Fibroblast of mammary gland (primary cell): ENCODE measurements around the gene RNF149.

Experiments
- DNase-seq: peaks from one replicate; pipeline ENCODE4 v3.0.0-alpha.2; 2010; ENCODE audit warnings: low read depth
- H3K4me3 ChIP-seq: 2 replicates; pipeline ENCODE4 v1.5.1; 2011; ENCODE audit warnings: low read depth, mild to moderate bottlenecking, low read length, moderate library complexity; ENCODE audit not compliant: control insufficient read depth
- TF ChIP-seq, protein P1 (sequence below): conservative IDR thresholded peaks from 2 replicates; pipeline ENCODE4 v1.5.1; 2011; ENCODE audit warnings: low read depth, low read length, inconsistent platforms; ENCODE audit not compliant: control insufficient read depth, insufficient read depth

The RNF149 gene

GRCh38 chr2:101305035-101305434, 3.5 kb downstream of the RNF149 start:
- no peak for DNase-seq
- TF ChIP-seq, protein P1, sequence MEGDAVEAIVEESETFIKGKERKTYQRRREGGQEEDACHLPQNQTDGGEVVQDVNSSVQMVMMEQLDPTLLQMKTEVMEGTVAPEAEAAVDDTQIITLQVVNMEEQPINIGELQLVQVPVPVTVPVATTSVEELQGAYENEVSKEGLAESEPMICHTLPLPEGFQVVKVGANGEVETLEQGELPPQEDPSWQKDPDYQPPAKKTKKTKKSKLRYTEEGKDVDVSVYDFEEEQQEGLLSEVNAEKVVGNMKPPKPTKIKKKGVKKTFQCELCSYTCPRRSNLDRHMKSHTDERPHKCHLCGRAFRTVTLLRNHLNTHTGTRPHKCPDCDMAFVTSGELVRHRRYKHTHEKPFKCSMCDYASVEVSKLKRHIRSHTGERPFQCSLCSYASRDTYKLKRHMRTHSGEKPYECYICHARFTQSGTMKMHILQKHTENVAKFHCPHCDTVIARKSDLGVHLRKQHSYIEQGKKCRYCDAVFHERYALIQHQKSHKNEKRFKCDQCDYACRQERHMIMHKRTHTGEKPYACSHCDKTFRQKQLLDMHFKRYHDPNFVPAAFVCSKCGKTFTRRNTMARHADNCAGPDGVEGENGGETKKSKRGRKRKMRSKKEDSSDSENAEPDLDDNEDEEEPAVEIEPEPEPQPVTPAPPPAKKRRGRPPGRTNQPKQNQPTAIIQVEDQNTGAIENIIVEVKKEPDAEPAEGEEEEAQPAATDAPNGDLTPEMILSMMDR: no peak
- H3K4me3 ChIP-seq: no peak overlapping the region

DNA sequence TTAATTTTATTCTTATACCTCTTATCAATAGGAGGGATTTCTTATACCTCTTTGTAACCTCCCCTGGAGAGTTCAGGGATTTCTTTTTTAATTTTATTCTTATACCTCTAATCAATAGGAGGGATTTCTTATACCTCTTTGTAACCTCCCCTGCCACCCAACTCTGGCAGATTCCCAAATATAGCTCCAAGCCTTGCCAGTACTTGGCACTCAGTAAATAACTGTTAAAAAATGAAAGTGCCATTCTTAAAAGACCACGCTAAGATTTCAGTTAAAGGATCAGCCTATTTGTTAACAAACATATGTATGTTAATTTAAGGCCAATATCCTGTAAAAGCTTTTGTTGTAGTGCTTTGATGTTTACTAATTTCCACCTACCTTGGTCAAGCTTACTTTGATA, 4.8 kb downstream of the RNF149 start:
- TF ChIP-seq, protein P1: no peak
- H3K4me3 ChIP-seq: no peak overlapping the region
- DNase-seq: no peak

GRCh38 chr2:101302016-101302415, 6.5 kb downstream of the RNF149 start:
- DNase-seq: no peak
- no peak overlapping the region for H3K4me3 ChIP-seq
- TF ChIP-seq, protein P1: no peak

DNA sequence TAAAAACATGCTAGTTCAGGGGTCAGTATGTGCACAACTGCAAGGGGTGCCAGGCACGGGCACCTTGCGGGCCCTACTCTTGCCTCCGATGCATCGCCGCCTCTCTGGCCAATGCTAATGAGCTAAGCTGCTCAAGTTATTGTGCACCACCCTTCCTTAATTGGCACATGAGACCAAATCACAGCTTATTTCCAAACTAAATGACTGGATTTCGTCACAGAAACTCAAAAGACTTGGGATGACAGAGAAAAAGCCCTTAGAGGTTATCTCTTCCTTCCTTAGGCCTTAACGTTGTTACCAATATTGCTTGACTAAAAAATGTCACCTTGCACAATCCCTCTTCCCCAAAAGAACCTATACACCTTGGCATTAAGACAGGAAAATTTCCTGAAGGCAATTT, 7.7 kb downstream of the RNF149 start:
- DNase-seq: no peak
- TF ChIP-seq, protein P1: no peak
- no peak overlapping the region for H3K4me3 ChIP-seq

- no peak for DNase-seq
- no peak overlapping the region for H3K4me3 ChIP-seq
- TF ChIP-seq, protein P1: no peak
These were observed 8.3 kb downstream of the RNF149 start for GRCh38 chr2:101300164-101300563.

GRCh38 chr2:101299604-101300003, 8.9 kb downstream of the RNF149 start:
- DNase-seq: no peak
- TF ChIP-seq, protein P1: no peak
- no peak overlapping the region for H3K4me3 ChIP-seq

DNA sequence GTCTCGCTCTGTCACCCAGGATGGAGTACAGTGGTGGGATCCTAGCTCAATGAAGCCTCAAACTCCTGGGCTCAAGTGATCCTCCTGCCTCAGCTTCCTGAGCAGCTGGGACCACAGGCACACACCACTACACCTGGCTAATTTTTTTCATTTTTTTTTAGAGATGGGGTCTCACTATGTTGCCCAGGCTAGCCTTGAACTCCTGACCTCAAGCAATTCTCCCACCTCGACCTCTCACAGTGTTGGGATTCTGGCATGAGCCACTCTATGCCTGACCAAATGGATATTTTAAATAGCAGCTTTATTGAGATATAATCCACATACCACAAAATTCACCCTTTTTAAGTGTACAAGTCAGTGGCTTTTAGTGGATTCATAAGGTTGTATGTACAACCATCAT, 11.1 kb downstream of the RNF149 start:
- TF ChIP-seq, protein P1: no peak
- DNase-seq: no peak
- no peak overlapping the region for H3K4me3 ChIP-seq
